DMS79 treated with DMSO at 0.1 percent for 48 hours (cell line): ENCODE measurements around the gene LRCH3.

Source experiments
- DNase-seq: peaks from one replicate; lab custom pipeline; 2025; lab: John Stamatoyannopoulos, UW

The LRCH3 gene

GRCh38 chr3:197791113-197791891, at the start of gene LRCH3:
Gene LRCH3 (plus strand): TSS chr3:197791254. CDS start chr3:197791279, 25 bp downstream.
- peak; percentile 79 for DNase-seq

DNA sequence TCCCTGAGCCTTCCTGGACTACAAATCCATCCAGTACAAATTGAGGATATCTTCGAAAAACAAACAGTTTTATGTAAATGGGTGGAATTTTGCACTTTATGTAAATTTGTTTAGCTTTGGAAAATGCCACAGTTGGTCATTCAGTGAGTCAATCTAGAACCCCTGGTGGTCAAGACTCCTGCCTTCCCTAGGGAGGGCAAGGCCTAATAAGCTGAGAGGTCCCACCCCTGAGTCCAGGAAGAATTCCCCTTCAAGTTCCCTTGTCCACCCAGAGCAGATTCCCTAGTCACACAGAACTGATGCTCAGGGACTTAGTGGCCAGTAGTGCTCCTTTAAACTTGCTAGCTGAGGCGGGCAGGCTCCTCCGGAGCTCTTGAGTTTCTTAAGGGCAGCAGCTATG, 48.3 kb upstream of the LRCH3 start:
- no peak for DNase-seq

- no peak for DNase-seq
Observed at GRCh38 chr3:197746209-197746608, 44.8 kb upstream of the LRCH3 start.

DNA sequence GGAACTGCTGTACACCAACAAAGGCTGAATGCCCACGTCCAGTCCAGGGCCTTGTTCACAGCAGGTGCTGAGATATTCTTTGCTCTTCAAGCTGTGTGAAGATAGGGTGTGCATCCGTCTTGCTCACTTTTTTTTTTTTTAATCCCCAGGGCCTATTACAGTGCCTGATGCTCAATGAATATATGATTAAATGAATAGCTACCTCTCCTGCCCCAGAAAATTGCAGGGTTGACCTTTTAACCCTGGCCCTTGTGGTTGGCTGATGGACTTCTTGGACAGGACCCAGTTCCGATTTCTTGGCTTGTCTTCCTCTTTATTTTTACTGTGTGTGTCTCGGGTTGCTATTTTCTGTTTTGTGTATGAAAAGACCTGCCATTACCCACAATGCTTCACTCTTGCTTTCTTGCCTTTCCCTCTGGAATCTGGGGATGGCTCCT, 44.2 kb upstream of the LRCH3 start:
- no peak for DNase-seq

- no peak for DNase-seq
Observed at GRCh38 chr3:197748597-197749314, 42.3 kb upstream of the LRCH3 start.

DNA sequence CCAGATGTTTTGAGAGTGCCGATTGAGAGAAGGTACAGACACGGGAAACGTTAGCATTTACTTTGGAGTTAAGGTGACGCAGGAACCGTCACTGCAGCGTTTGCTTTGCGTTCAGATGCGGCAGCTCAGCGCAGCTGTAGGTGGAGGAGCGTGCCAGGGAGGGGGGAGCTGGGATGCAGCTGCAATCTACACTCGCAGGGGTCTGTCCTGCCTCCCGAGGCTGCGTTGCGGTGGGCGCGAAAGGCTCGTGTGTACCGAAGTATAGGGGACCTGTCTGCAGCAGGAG, 41.8 kb upstream of the LRCH3 start:
- peak; percentile 91 for DNase-seq

DNA sequence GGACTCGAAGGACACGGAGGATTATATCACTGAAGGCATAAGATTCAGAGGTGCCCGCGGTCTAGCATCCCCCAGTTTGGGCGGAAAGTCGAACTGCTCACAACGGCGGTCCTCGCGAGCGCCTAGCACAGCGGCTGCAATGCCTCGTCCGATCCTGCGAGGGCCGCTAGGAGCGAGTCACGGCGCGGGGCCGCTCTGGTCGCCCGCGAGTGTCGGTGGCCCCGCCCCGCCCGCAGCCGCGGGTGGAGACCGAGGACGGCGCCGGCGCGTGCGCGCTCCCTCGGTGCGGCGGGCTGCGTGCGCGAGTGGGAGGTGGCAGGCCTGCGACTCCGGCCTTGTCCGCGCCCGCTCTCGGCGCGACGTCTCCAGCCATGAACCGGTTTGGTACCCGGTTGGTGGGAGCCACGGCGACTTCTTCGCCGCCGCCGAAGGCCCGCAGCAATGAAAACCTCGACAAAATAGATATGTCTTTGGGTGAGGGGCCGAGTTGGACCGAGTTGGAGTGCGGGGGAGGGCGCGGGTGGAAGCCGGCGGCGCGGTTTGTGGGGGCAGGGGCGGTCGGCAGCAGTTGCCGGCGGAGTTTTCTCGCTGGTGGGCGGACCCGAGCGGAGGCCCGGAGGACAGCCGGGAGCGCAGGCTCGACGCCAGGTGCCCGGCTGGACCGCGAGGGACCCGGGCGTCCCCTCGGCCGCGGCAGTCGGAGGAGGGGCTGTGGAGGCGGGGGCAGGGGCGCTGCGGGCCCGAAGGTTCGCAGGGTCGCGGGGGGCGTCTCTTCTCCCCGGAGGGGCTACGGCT, 41.3 kb upstream of the LRCH3 start, which contains the start of gene FYTTD1:
FYTTD1 (plus strand) TSS at position 283 of the 795 bp plus-strand sequence; CDS start at position 372, 89 bp downstream.
- DNase-seq: peak; percentile 91

- peak; percentile 75 for DNase-seq
Observed at GRCh38 chr3:197750396-197750831, 40.6 kb upstream of the LRCH3 start.

DNA sequence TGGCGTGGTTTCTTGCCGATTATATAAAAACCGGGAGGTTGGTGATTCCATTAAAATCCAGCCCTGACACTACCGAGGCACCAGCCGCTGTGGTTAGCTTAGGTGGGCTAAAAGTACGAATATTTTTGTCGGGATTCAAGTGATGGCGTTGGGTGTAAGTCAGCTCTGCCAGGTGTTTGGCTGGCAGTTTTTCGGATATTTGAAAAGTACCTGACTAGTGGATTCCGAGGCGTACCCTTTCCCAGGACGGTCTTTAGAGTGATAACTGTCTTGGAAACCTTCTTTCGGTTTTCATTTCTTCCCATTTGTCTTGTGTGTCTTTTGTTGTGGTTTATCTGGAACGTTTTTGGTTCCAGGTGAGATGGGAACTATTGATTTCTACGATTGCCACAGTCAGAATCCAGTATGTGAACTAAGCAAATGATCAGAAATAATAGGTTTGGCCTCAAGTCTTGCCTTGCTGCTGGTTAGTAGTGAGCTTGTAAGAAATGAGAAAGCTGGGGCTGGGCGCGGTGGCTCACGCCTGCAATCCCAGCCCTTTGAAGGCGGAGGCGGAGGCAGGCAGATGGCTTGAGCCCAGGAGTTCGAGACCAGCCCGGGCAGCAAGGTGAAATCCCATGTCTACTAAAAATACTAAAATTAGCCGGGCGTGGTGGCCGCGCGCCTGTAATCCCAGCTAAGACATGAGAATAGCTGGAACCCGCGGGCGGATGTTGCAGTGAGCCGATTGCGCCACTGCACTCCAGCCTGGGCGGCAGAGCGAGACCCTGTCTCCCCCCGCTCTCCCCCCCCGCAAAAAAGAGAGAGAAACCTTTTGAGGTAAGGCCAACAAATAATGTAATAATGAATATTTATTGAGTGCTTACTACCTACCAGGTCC, 40.0 kb upstream of the LRCH3 start:
- DNase-seq: peak; percentile 75

- DNase-seq: no peak
Observed at GRCh38 chr3:197752107-197752506, 38.9 kb upstream of the LRCH3 start.

DNA sequence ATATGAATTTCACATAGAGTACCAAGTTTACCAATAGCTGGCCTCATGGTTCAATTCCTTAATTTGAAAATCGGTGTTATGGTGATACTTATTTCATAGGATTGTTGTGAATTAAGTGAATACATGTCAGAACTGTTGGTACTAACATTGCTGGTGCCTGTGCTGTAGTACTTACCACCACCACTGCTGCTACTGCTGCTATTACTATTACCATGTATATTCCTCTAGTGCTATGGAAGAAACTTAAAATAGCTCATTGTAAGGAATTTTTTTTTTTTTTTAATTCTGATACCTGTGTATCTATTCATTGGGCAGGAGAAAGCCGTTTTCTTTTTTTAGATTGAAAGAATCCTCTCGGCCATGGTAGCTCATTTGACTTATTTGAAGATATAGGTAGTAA, 37.8 kb upstream of the LRCH3 start:
- DNase-seq: no peak

DNA sequence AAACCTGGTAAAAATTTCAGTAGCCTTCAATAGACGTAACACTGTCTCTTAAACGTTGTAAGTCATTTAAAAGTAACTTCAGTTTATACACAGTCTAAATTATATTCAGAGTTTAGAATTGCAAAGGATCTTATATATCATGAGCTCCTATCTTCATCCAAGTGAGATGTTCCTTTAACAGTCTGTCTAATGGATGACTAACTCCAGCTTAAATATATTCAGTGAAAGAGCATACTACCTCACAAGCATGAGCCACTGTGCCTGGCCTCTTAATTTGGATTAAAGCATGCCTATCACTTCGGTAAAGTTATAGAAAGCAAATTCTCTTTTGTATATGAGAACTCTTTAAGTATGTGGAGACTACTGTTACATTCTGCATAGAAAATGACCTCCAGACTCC, 34.4 kb upstream of the LRCH3 start:
- no peak for DNase-seq

- DNase-seq: no peak
Observed at GRCh38 chr3:197758512-197758911, 32.5 kb upstream of the LRCH3 start.

DNA sequence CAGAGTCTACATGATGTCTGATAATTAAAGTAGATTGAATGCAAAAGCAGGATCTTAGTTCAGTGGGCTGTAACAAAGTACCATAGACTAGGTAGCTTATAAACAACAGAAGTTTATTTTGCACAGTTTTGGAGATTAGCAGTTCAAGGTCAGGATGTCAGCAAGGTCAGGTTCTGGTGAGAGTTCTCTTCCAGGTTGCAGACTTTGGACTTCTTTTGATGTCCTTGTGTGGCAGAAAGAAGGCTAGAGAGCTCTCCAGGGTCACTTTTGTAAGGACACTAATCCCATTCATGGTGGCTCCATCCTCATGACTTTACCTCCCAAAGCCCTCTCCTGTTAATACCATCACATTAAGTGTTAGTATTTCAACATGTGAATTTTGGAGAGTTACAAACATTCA, 29.3 kb upstream of the LRCH3 start:
- no peak for DNase-seq

- no peak for DNase-seq
Observed at GRCh38 chr3:197775317-197775716, 15.7 kb upstream of the LRCH3 start.

GRCh38 chr3:197782230-197782629, 8.8 kb upstream of the LRCH3 start:
- DNase-seq: no peak

DNA sequence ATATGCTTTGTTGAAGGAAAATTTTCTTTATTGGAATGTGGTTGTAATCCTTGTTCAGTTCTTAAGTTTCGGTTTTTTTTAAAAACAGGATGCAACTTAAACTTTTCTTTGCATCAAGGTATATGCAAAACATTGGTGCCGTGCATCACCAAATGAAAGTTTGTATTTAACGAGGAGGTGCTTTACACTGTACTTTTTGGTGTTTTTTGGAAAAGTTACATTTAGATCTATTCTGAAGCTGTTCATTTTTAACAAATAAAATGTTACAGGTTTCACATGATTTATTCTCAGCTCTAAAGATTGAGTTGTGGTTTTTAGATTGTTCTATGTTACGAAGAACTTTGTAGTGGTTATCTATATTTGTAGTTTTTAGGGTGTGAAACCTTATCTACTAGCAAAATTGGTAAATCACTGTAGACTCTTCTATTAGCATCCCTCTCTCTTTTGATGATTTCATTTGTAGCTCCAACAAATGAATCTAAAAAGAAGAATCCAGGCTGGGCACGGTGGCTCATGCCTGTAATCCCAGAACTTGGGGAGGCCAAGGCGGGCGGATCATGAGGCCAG, 7.0 kb upstream of the LRCH3 start:
- no peak for DNase-seq

- DNase-seq: no peak
Observed at GRCh38 chr3:197787412-197787811, 3.6 kb upstream of the LRCH3 start.

GRCh38 chr3:197789309-197789708, 1.7 kb upstream of the LRCH3 start:
- no peak for DNase-seq

- DNase-seq: no peak
Observed at GRCh38 chr3:197790033-197790432, 1.0 kb upstream of the LRCH3 start.
